GM12878 (cell line): ENCODE results near the gene MOBP. TPM values are rescaled to one million over a fixed set of nuclear protein-coding genes. Genes with fewer than 3 reads are reported as not detected.

ENCODE experiments used
- ATAC-seq: fragments of 200-7000 bp; cut with Tn5 transposase; 3 replicates; pipeline ENCODE4 v1.9.1; 2020; ENCODE audit warnings: mild to moderate bottlenecking, moderate library complexity
- BruUV-seq: library from RNA; stranded (reverse); fragments of 400-500 nt; replicated peaks from 2 replicates; lab custom pipeline; 2021; lab: Mats Ljungman, UMichigan
- CTCF ChIA-PET: fragments of 300-600 bp; sonication (Branson Sonifier 250); formaldehyde crosslinking; extraction: SDS; loops from one replicate; lab custom pipeline; 2021; ENCODE audit warnings: inconsistent platforms; lab: Yijun Ruan, JAX
- POLR2A ChIA-PET: fragments of 350-600 bp; formaldehyde crosslinking; extraction: SDS; loops from one replicate; lab custom pipeline; 2021; ENCODE audit warnings: inconsistent platforms; lab: Charles Lee
- RAD21 ChIA-PET: fragments of 300-600 bp; sonication (Branson Sonifier 250); formaldehyde crosslinking; loops from one replicate; lab custom pipeline; 2023; ENCODE audit warnings: antibody characterized with exemption; ENCODE audit not compliant: unreplicated experiment; lab: Charles Lee
- SMC1A ChIA-PET: fragments of 300-600 bp; sonication (Branson Sonifier 250); formaldehyde crosslinking; loops from one replicate; lab custom pipeline; 2023; ENCODE audit not compliant: unreplicated experiment, uncharacterized antibody; lab: Charles Lee
- DNase-seq: peaks from one replicate; pipeline ENCODE4 v3.0.0-alpha.2; 2011; ENCODE audit warnings: low read depth, low spot score
- FAIRE-seq: peaks from 3 replicates; lab custom pipeline; 2011; peaks lifted over from hg19 to GRCh38; lab: Jason Lieb, UNC
- H2AFZ ChIP-seq: 2 replicates; pipeline ENCODE4 v1.6.0; 2011; ENCODE audit warnings: low read depth, low read length, control low read depth; ENCODE audit not compliant: control insufficient read depth
- H3K27ac ChIP-seq: 2 replicates; pipeline ENCODE4 v1.5.1; 2011; ENCODE audit warnings: control low read depth; ENCODE audit not compliant: control insufficient read depth, insufficient read depth
- H3K27me3 ChIP-seq, 2 experiments: replicated peaks in 1 of 2; 2 replicates each; pipeline versions ENCODE4 v1.6.0 to v1.6.1; 2011; ENCODE audit warnings: low read length in 1 of 2; ENCODE audit not compliant: control insufficient read depth in 2 of 2, insufficient read depth in 2 of 2
- H3K36me3 ChIP-seq, 2 experiments: 2 replicates each; pipeline ENCODE4 v1.5.1; 2011; ENCODE audit warnings: low read length in 1 of 2; ENCODE audit not compliant: control insufficient read depth in 2 of 2, insufficient read depth in 2 of 2
- H3K4me1 ChIP-seq: 2 replicates; pipeline ENCODE4 v1.6.1; 2011; ENCODE audit warnings: mild to moderate bottlenecking, low read length, moderate library complexity, mixed read lengths; ENCODE audit not compliant: control insufficient read depth, insufficient read depth
- H3K4me2 ChIP-seq: 2 replicates; pipeline ENCODE4 v1.6.0; 2011; ENCODE audit warnings: control low read depth; ENCODE audit not compliant: control insufficient read depth, insufficient read depth
- H3K4me3 ChIP-seq: fragments of 200-600 bp; sonication (generic); 2 replicates; pipeline ENCODE4 v1.5.1; 2016
- H3K79me2 ChIP-seq: 2 replicates; pipeline ENCODE4 v1.6.0; 2011; ENCODE audit warnings: low read length; ENCODE audit not compliant: control insufficient read depth, insufficient read depth
- H3K9ac ChIP-seq: 2 replicates; pipeline ENCODE4 v1.8.0; 2011; ENCODE audit warnings: low read length, control low read depth, mixed read lengths; ENCODE audit not compliant: control insufficient read depth, insufficient read depth
- H3K9me3 ChIP-seq: replicated peaks from 3 replicates; pipeline ENCODE4 v1.5.1; 2011; ENCODE audit warnings: mild to moderate bottlenecking, low read length; ENCODE audit not compliant: control insufficient read depth, insufficient read depth
- H4K20me1 ChIP-seq: 2 replicates; pipeline ENCODE4 v1.6.0; 2011; ENCODE audit not compliant: control insufficient read depth, insufficient read depth
- ATF7 ChIP-seq: fragments of 450-650 bp; IDR thresholded peaks from 2 replicates; pipeline ENCODE4 v1.6.1; 2016; ENCODE audit warnings: low read depth, mild to moderate bottlenecking
- BACH1 ChIP-seq: fragments of 450-650 bp; IDR thresholded peaks from 2 replicates; pipeline ENCODE4 v1.6.1; 2017; ENCODE audit warnings: mild to moderate bottlenecking, borderline replicate concordance
- BMI1 ChIP-seq: fragments of 450-650 bp; IDR thresholded peaks from 2 replicates; pipeline ENCODE4 v1.6.1; 2016; ENCODE audit warnings: mild to moderate bottlenecking, moderate library complexity, borderline replicate concordance
- CBFB ChIP-seq: IDR thresholded peaks from 2 replicates; pipeline ENCODE4 v1.6.1; 2016; ENCODE audit warnings: antibody characterized with exemption, low read depth
- CHD1 ChIP-seq: IDR thresholded peaks from 2 replicates; pipeline ENCODE4 v1.6.1; 2012; ENCODE audit warnings: low read depth, low read length, improper control_type of control experiment
- CHD4 ChIP-seq: fragments of 200-600 bp; sonication (generic); IDR thresholded peaks from 2 replicates; pipeline ENCODE4 v1.6.1; 2016; ENCODE audit warnings: mild to moderate bottlenecking
- CREB1 ChIP-seq: IDR thresholded peaks from 2 replicates; pipeline ENCODE4 v1.6.1; 2012; ENCODE audit warnings: low read depth, mild to moderate bottlenecking, inconsistent platforms
- FOS ChIP-seq: IDR thresholded peaks from 3 replicates; pipeline ENCODE4 v1.6.1; 2011; ENCODE audit warnings: borderline replicate concordance; ENCODE audit not compliant: insufficient read length; ENCODE audit errors: extremely low read depth
- MEF2A ChIP-seq: IDR thresholded peaks from 2 replicates; pipeline ENCODE4 v1.6.1; 2011; ENCODE audit warnings: low read depth, mild to moderate bottlenecking, low read length, moderate library complexity; ENCODE audit not compliant: insufficient read depth
- MYB ChIP-seq: fragments of 150-350 bp; IDR thresholded peaks from 2 replicates; pipeline ENCODE4 v1.6.1; 2014; ENCODE audit warnings: mild to moderate bottlenecking, low read depth, low read length, borderline replicate concordance
- NFIC ChIP-seq: IDR thresholded peaks from 2 replicates; pipeline ENCODE4 v1.6.1; 2012; ENCODE audit warnings: low read depth, mild to moderate bottlenecking, inconsistent platforms, low read length, moderate library complexity
- NR2C1 ChIP-seq: fragments of 450-650 bp; IDR thresholded peaks from 2 replicates; pipeline ENCODE4 v1.6.1; 2017; ENCODE audit warnings: antibody characterized with exemption, mild to moderate bottlenecking, moderate library complexity
- NRF1 ChIP-seq: conservative IDR thresholded peaks from 2 replicates; pipeline ENCODE4 v1.6.1; 2011; ENCODE audit warnings: mild to moderate bottlenecking, low read depth, low read length, improper control_type of control experiment
- SIX5 ChIP-seq: IDR thresholded peaks from 2 replicates; pipeline ENCODE4 v1.6.1; 2011; ENCODE audit warnings: mild to moderate bottlenecking, low read depth, low read length, moderate library complexity; ENCODE audit not compliant: severe bottlenecking
- SUZ12 ChIP-seq: fragments of 200-600 bp; sonication (generic); IDR thresholded peaks from one replicate; pipeline ENCODE4 v1.6.1; 2018; ENCODE audit warnings: antibody characterized with exemption, mild to moderate bottlenecking; ENCODE audit not compliant: unreplicated experiment
- ZBTB11 ChIP-seq: fragments of 450-650 bp; formaldehyde crosslinking; IDR thresholded peaks from 2 replicates; pipeline ENCODE4 v1.5.0; 2022; ENCODE audit warnings: mild to moderate bottlenecking, missing genetic modification characterization
- ZBTB33 ChIP-seq: fragments of 450-650 bp; IDR thresholded peaks from 2 replicates; pipeline ENCODE4 v1.6.1; 2017; ENCODE audit warnings: mild to moderate bottlenecking
- WGBS: methylation state at CpG from one replicate; pipeline ENCODE4 v1.1.6; 2016; ENCODE audit warnings: low lambda C conversion rate; ENCODE audit not compliant: insufficient replicate concordance, insufficient coverage; ENCODE audit errors: missing lambda C conversion rate; 5-methylcytosine and 5-hydroxymethylcytosine counted together
- in situ Hi-C: fragments of 300-500 bp; cut with MboI; formaldehyde crosslinking; loops from 9 replicates; pipeline ENCODE4 v1.14.3; 2018; ENCODE audit warnings: mixed read lengths
- intact Hi-C: fragments of 100-400 bp; cut with micrococcal nuclease; formaldehyde crosslinking; loops from one replicate; pipeline ENCODE4 v1.14.2; 2022; ENCODE audit not compliant: unreplicated experiment
- polyA plus RNA-seq, 11 experiments: library from polyadenylated mRNA; depleted of rRNA in 4 of 11; unstranded in 6 of 11; stranded (reverse) in 5 of 11; fragments of >200 nt; fragmentation: Nextera tagmentation in 4 of 11; fragmentation: Illumina TruSeq in 1 of 11; extraction: Ambion mirVana in 4 of 11; extraction: Trizol in 1 of 11; gene quantifications; 1 replicate in 1 of 11; 2 replicates in 10 of 11; pipeline versions ENCODE4 v1.2.1 to v1.2.3, GENCODE V29; 2011 to 2016; ENCODE audit warnings: inconsistent platforms in 2 of 11, missing spikeins in 2 of 11, low read depth in 1 of 11
- total RNA-seq, 4 experiments: library from RNA; depleted of rRNA in 3 of 4; stranded (reverse); fragments of >200 nt in 3 of 4; fragmentation: Illumina TruSeq in 1 of 4; extraction: Trizol in 1 of 4; gene quantifications; 2 replicates each; pipeline versions ENCODE4 v1.2.1 to v1.2.3, GENCODE V29; 2013 to 2021
- TF ChIP-seq, protein P1 (sequence below): IDR thresholded peaks from 2 replicates; pipeline ENCODE4 v1.6.1; 2011; ENCODE audit warnings: borderline replicate concordance, low read depth, mild to moderate bottlenecking, moderate library complexity, low read length; ENCODE audit not compliant: insufficient read depth, poor library complexity, severe bottlenecking

MOBP gene
- total and polyA plus RNA-seq, 10 of the 15 experiments (the other 5 are each of a cell fraction or from before 2014, with no cell fraction given) = 0.04 to 0.09 (median 0.08) TPM; not detected in 5

DNA sequence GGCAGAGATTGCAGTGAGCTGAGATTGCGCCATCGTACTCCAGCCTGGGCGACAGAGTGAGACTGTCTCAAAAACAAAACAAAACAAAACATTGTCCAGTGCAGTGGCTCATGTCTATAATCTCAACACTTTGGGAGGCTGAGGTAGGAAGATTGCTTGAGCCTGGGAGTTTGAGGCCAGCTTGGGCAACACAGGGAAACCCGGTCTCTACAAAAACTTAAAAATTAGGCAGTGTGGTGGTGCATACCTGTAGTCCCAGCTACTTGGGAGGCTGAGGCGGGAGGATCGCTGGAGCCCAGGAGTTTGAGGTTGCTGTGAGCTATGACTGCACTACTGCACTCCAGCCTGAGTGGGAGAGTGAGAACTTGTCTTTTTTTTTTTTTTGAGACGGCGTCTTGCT lies 27.2 kb upstream of the MOBP start:
- no TSS peak for BruUV-seq
- POLR2A ChIA-PET = no interaction called here
- H3K27ac ChIP-seq = no peak overlapping the region
- SMC1A ChIA-PET = interaction anchor here (1.7 kb wide), 1 partner anchor 9 kb away, joined by 3 read pairs; no protein-coding TSS in a partner anchor
- TF ChIP-seq CBFB (no peak), ZBTB11 (no peak), NFIC (no peak), CHD4 (no peak), NRF1 (no peak), ATF7 (no peak), NR2C1 (no peak), MEF2A (no peak), SIX5 (no peak), CHD1 (no peak), MYB (no peak), SUZ12 (no peak), FOS (no peak), BACH1 (no peak), CREB1 (no peak), ZBTB33 (no peak), BMI1 (no peak)
- TF ChIP-seq, protein P1, sequence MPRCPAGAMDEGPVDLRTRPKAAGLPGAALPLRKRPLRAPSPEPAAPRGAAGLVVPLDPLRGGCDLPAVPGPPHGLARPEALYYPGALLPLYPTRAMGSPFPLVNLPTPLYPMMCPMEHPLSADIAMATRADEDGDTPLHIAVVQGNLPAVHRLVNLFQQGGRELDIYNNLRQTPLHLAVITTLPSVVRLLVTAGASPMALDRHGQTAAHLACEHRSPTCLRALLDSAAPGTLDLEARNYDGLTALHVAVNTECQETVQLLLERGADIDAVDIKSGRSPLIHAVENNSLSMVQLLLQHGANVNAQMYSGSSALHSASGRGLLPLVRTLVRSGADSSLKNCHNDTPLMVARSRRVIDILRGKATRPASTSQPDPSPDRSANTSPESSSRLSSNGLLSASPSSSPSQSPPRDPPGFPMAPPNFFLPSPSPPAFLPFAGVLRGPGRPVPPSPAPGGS = no peak
- H3K36me3 ChIP-seq = no peaks in the 10 kb centered on the region
- H2AFZ ChIP-seq = no peak overlapping the region
- no peak for FAIRE-seq
- H4K20me1 ChIP-seq = no peaks in the 10 kb centered on the region
- H3K27me3 ChIP-seq = no peaks in the 10 kb centered on the region
- H3K9me3 ChIP-seq = no peaks in the 10 kb centered on the region
- intact Hi-C loops (loop anchor here (10.0 kb wide), 1 partner anchor 734 kb away; no protein-coding TSS in a partner anchor), in situ Hi-C loops (no loop called here)
- no peak overlapping the region for H3K4me2 ChIP-seq
- H3K4me3 ChIP-seq = no peak overlapping the region
- CTCF ChIA-PET = interaction anchor here (0.5 to 1.2 kb wide), 2 partner anchors 57 to 292 kb away, joined by 3 to 4 read pairs; no protein-coding TSS in a partner anchor
- H3K79me2 ChIP-seq = no peaks in the 10 kb centered on the region
- H3K4me1 ChIP-seq = no peaks in the 10 kb centered on the region
- ATAC-seq = no peak
- no peak for DNase-seq
- RAD21 ChIA-PET = no interaction called here
- WGBS = 89% methylated on average over 8 of the region's 8 CpGs
- H3K9ac ChIP-seq = no peak overlapping the region
